ENCODE results near the gene MSH6.

DNA sequence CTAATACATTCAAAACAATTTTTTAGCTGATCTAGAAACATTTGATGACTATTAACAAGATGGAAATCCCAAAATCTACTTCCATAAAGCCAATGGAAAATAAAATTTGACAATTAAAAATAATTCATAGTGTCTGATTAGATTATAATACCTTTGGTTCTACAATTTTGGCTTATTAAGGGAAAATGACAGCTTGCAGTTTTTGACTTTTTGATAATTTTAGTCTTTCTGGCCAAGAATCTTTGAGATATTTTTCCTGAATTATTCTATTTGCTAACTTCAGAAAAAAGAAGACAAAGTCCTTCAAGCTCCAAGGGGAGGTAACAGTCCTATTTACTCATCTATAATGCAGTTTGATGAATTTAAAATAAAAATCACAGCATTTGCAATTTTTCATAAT, 39.6 kb downstream of the MSH6 start:
- TF ChIP-seq, protein P1, sequence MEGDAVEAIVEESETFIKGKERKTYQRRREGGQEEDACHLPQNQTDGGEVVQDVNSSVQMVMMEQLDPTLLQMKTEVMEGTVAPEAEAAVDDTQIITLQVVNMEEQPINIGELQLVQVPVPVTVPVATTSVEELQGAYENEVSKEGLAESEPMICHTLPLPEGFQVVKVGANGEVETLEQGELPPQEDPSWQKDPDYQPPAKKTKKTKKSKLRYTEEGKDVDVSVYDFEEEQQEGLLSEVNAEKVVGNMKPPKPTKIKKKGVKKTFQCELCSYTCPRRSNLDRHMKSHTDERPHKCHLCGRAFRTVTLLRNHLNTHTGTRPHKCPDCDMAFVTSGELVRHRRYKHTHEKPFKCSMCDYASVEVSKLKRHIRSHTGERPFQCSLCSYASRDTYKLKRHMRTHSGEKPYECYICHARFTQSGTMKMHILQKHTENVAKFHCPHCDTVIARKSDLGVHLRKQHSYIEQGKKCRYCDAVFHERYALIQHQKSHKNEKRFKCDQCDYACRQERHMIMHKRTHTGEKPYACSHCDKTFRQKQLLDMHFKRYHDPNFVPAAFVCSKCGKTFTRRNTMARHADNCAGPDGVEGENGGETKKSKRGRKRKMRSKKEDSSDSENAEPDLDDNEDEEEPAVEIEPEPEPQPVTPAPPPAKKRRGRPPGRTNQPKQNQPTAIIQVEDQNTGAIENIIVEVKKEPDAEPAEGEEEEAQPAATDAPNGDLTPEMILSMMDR (IDR thresholded peaks at IDR 0.05; ENCODE audit: borderline replicate concordance, extremely low read depth, low read length, poor library complexity, severe bottlenecking): no peak
- no peak for TF ChIP-seq EZH2 (IDR thresholded peaks at IDR 0.05; ENCODE audit: borderline replicate concordance, low read depth, low read length, severe bottlenecking)
